IMR-90 (cell line): Measurements from ENCODE around the gene ARHGEF7.

Source experiments
- BHLHE40 ChIP-seq: fragments of 150-350 bp; IDR thresholded peaks from 2 replicates; pipeline ENCODE4 v1.6.1; 2016; ENCODE audit warnings: mild to moderate bottlenecking, low read depth, low read length
- CEBPB ChIP-seq: IDR thresholded peaks from 2 replicates; pipeline ENCODE4 v1.6.1; 2012; ENCODE audit warnings: low read depth, low read length, improper control_type of control experiment
- CTCF ChIP-seq: conservative IDR thresholded peaks from 2 replicates; pipeline ENCODE4 v1.5.1; 2012; ENCODE audit warnings: mild to moderate bottlenecking, low read depth, low read length, improper control_type of control experiment
- ELK1 ChIP-seq: fragments of 150-350 bp; IDR thresholded peaks from 2 replicates; pipeline ENCODE4 v1.6.1; 2016; ENCODE audit warnings: low read depth, mild to moderate bottlenecking, low read length, moderate library complexity, borderline replicate concordance
- FOS ChIP-seq: fragments of 150-350 bp; IDR thresholded peaks from 2 replicates; pipeline ENCODE4 v1.6.1; 2016; ENCODE audit warnings: low read depth, low read length
- MAFK ChIP-seq: IDR thresholded peaks from 2 replicates; pipeline ENCODE4 v1.6.1; 2012; ENCODE audit warnings: low read depth, low read length, improper control_type of control experiment
- MAZ ChIP-seq: IDR thresholded peaks from 2 replicates; pipeline ENCODE4 v1.6.1; 2012; ENCODE audit warnings: low read depth, mild to moderate bottlenecking, low read length, improper control_type of control experiment, moderate library complexity, borderline replicate concordance
- MXI1 ChIP-seq: IDR thresholded peaks from 2 replicates; pipeline ENCODE4 v1.6.1; 2012; ENCODE audit warnings: low read depth, mild to moderate bottlenecking, low read length, moderate library complexity, borderline replicate concordance
- POLR2A ChIP-seq: IDR thresholded peaks from 2 replicates; pipeline ENCODE4 v1.6.1; 2012; ENCODE audit warnings: mild to moderate bottlenecking, low read depth, low read length
- RAD21 ChIP-seq: IDR thresholded peaks from 2 replicates; pipeline ENCODE4 v1.6.1; 2012; ENCODE audit warnings: low read length, improper control_type of control experiment
- RCOR1 ChIP-seq: IDR thresholded peaks from 2 replicates; pipeline ENCODE4 v1.6.1; 2012; ENCODE audit warnings: mild to moderate bottlenecking, low read length, improper control_type of control experiment; ENCODE audit not compliant: insufficient replicate concordance
- RFX5 ChIP-seq: IDR thresholded peaks from 2 replicates; pipeline ENCODE4 v1.8.0; 2012; ENCODE audit warnings: low read depth, mild to moderate bottlenecking, low read length, moderate library complexity
- SMC3 ChIP-seq: fragments of 150-350 bp; IDR thresholded peaks from 2 replicates; pipeline ENCODE4 v1.6.1; 2016; ENCODE audit warnings: low read depth, mild to moderate bottlenecking, antibody characterized with exemption, low read length, moderate library complexity
- USF2 ChIP-seq: fragments of 150-350 bp; IDR thresholded peaks from 2 replicates; pipeline ENCODE4 v1.6.1; 2017; ENCODE audit warnings: mild to moderate bottlenecking, antibody characterized with exemption, low read length, low read depth

- TF ChIP-seq CTCF (no peak), ELK1 (no peak), RAD21 (no peak), POLR2A (no peak), SMC3 (no peak), CEBPB (no peak), RCOR1 (no peak), MXI1 (no peak), MAZ (no peak), BHLHE40 (no peak), USF2 (no peak), FOS (no peak), MAFK (no peak), RFX5 (no peak)
These were observed 226.8 kb downstream of the ARHGEF7 start for GRCh38 chr13:111341886-111342285.
